Measurements from ENCODE around the gene CHGA.

The CHGA gene

DNA sequence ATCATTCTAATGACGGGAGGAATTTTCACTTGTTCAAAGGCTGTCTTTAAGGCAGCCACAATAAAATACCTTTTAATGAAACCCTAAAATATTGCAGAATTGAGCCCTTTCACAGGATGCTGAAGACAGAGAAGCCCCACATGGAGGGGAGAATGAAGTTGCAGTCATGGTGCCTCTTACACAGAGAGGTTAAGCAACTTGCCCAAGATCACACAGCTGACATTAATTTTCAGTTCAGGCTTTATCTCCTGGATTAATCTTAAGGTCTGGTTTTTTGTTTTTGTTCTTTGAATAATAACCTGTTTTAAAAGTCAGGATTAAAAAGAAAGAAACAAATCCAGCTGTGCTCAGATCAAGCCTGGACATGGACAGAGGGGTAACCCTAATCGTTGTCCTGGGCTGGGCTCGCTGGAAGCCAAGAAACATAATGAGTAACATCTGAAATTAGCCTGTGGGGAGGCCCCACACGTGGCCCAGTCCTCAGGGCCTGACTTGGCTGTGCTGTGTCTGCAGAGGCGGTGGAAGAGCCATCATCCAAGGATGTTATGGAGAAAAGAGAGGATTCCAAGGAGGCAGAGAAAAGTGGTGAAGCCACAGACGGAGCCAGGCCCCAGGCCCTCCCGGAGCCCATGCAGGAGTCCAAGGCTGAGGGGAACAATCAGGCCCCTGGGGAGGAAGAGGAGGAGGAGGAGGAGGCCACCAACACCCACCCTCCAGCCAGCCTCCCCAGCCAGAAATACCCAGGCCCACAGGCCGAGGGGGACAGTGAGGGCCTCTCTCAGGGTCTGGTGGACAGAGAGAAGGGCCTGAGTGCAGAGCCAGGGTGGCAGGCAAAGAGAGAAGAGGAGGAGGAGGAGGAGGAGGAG lies 8.0 kb downstream of the CHGA start:
- DNase-seq (ENCODE audit: low spot score): no peak

DNA sequence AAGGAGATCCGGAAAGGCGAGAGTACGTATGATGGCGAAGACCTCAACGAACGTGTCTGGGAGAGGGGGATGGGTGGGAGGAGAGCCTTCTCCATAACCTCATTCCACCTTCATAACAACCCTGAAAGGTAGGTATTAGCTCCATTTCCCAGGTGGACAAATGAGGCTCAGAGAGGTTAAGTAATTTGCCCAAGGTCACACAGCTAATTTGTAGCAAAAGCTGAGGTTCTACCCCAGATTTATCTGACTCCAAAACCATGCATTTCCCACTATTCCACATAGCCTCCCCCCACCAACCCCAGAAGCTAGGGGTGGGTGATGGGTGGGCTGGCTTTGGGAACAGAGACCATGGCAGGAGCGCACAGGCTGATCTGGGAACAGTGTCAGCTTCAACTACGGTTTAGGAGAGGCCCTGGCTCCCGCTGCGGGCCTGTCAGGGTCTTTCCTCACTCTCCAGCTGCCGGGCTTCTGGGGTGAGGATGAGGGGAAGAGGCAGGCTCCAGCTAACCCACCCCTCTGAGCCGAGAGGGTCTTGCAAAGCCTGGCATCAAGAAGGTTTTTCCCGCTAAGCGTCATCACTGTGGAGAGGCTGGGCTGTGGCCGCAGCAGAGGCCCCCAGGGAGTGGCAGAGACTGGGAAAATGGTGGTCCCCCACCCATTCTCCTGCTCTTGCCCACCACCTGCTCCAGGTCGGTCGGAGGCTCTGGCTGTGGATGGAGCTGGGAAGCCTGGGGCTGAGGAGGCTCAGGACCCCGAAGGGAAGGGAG lies 8.9 kb downstream of the CHGA start:
- DNase-seq (ENCODE audit: low spot score): no peak

- DNase-seq (ENCODE audit: low spot score): no peak
Observed at GRCh38 chr14:92932448-92933395, 9.8 kb downstream of the CHGA start.

DNA sequence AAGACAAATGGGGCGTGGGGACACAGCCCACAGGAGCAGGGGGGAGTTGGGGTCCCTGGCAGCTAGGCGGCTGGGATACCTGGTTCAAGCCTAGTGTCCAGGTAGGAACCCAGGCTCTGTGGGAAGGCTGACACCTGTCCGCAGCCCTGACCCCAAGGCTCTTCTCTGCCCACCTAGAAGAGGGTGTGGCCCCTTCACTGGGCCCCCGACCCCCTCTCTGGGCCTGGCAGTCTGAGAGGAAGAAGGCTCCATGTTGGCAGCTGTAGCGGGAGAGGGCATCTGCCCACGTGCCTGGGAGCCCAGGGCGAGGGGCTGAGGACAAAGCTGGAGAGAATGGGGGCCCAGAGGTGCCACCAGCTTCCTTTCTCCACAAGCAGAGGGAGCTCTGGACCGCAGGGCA lies 10.5 kb downstream of the CHGA start:
- DNase-seq (ENCODE audit: low spot score): no peak

- no peak for DNase-seq (ENCODE audit: low spot score)
Observed at GRCh38 chr14:92934196-92935085, 11.5 kb downstream of the CHGA start.

DNA sequence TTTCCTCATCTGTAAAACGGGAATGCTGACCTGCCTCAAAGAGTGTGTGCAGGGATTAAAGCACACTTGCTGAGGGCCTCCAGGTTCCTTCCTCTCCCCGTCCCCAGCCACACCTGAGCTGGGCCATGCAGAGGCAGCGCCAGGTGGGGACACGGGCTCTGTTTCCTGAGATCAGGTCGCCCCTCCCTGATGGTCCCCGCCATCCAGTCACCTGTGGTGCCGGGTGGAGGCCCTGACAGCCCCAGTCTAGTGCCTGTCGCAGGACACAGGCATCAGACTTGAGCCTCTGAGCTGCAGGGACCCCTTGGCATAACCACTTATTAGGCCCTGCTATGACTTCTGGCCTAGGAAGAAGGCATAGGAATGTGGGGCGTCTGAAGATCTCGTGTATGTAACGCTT lies 12.5 kb downstream of the CHGA start:
- DNase-seq (ENCODE audit: low spot score): no peak

GRCh38 chr14:92936085-92936484 lies 13.1 kb downstream of the CHGA start:
- no peak for DNase-seq (ENCODE audit: low spot score)

GRCh38 chr14:92937051-92937937 lies 14.3 kb downstream of the CHGA start:
- no peak for DNase-seq (ENCODE audit: low spot score)

GRCh38 chr14:92938235-92938875 lies 15.4 kb downstream of the CHGA start:
- peak; percentile 44 for DNase-seq (ENCODE audit: low spot score)

- no peak for DNase-seq (ENCODE audit: low spot score)
Observed at GRCh38 chr14:92938890-92939671, 16.1 kb downstream of the CHGA start.

GRCh38 chr14:92939699-92940098 lies 16.7 kb downstream of the CHGA start:
- no peak for DNase-seq (ENCODE audit: low spot score)

GRCh38 chr14:92940543-92940942 lies 17.6 kb downstream of the CHGA start:
- no peak for DNase-seq (ENCODE audit: low spot score)

DNA sequence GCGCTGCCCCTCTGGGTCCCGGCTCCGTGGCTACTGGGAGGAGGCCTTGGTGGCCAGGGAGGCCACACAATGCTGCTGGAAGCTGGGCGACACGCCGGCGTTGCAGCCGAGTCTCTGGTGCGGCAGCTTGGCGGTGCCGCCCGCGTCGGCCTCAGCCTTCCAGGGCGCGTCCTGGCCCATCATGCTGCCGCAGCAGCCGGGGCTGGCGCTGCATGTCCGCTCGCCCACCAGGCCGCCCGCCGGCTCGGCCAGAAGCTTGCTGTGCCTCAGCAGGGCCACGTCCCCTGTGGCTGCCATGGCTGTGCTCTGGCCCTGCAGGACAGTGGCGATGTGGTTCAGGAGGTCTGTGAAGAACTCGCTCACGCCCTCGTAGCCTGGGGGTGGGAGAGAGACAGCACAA lies 18.6 kb downstream of the CHGA start:
- DNase-seq (ENCODE audit: low spot score): no peak

DNA sequence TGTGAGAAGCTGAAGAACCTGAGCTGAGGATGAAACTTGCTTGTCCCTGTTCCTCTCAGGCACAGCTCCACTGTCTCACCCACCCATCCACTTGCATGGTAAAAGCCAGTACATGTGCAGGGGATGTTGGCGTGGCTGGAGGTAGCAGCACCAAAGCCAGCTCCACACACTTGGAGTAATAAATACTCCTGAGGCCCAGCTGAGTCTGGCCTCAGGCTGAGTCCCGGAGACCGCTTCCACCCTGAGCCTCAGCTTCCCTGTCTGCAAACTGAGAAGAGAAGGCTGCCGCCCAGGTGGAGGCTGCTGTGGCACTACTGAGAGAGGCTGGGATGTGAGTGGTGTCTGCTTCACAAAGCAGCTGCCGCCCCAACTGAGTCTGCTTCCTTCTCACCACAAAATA lies 19.2 kb downstream of the CHGA start:
- no peak for DNase-seq (ENCODE audit: low spot score)

GRCh38 chr14:92942576-92942975 lies 19.6 kb downstream of the CHGA start:
- no peak for DNase-seq (ENCODE audit: low spot score)

GRCh38 chr14:92942976-92943710 lies 20.2 kb downstream of the CHGA start:
- DNase-seq (ENCODE audit: low spot score): no peak

DNA sequence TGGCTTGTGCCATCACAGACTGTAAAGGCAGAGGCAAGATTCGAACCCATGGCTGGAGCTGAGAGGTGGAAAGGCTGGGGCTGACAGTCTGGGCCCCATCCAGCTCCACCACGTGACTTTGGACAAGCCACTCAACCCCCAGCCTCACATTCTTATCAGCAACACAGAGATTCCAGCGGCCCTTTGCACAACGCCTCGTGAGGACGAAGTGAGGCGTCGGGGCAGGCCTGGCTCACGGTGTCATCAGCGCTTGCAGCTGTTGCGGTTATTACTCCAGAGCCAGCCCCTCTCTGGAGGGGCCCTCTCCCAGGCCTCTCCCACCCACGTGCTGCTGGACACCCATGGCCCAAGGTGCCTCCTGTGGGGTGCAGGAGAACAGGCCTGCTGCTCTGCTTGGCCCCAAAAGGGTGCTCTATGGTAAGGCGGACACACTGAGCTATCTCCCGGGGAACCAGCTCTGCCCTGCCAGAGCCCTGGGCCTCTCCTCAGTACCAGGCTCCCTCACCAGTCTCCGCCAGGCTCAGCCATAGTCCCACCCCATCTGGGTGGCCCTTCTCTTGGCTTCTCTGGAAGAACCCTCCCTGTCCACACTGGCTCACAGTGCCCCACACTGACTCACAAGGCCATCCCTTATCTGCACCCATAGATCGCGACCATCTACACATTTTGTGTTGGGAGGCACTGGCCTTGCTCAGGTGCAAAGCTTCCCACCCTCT lies 21.1 kb downstream of the CHGA start:
- no peak for DNase-seq (ENCODE audit: low spot score)

Measured in pons (tissue), 1 donor.